VCaP (cell line): Measurements from ENCODE around the gene WWOX.

Source experiments
- H3K27ac ChIP-seq: fragments of 450-650 bp; 2 replicates; pipeline ENCODE4 v1.5.1; 2017
- CTCF ChIP-seq: fragments of 450-650 bp; conservative IDR thresholded peaks from 2 replicates; pipeline ENCODE4 v1.5.1; 2017; ENCODE audit warnings: mild to moderate bottlenecking, moderate library complexity

WWOX gene

GRCh38 chr16:79069121-79069520 lies 969.7 kb downstream of the WWOX start:
- no peak overlapping the region for H3K27ac ChIP-seq
- TF ChIP-seq CTCF, result no peak

- TF ChIP-seq CTCF, result no peak
- H3K27ac ChIP-seq, result no peak overlapping the region
Measured at GRCh38 chr16:79069633-79070032, 970.2 kb downstream of the WWOX start.

GRCh38 chr16:79071424-79071823 lies 972.0 kb downstream of the WWOX start:
- no peak for TF ChIP-seq CTCF
- H3K27ac ChIP-seq, result no peak overlapping the region

- no peak for TF ChIP-seq CTCF
- H3K27ac ChIP-seq, result no peak overlapping the region
Measured at GRCh38 chr16:79072517-79072916, 973.1 kb downstream of the WWOX start.

- H3K27ac ChIP-seq, result no peak overlapping the region
- TF ChIP-seq CTCF, result no peak
Measured at GRCh38 chr16:79073566-79073965, 974.1 kb downstream of the WWOX start.

GRCh38 chr16:79074541-79074940 lies 975.1 kb downstream of the WWOX start:
- no peak overlapping the region for H3K27ac ChIP-seq
- TF ChIP-seq CTCF, result no peak

GRCh38 chr16:79074951-79075350 lies 975.5 kb downstream of the WWOX start:
- no peak for TF ChIP-seq CTCF
- no peak overlapping the region for H3K27ac ChIP-seq
